ENCODE results near the gene CHTF8. TPM values are rescaled to one million over a fixed set of nuclear protein-coding genes. Genes with fewer than 3 reads are reported as not detected.

The CHTF8 gene
- polyA plus RNA-seq, 1 of the 3 experiments (the other 2 are of a cell fraction) = 83.0 TPM

DNA sequence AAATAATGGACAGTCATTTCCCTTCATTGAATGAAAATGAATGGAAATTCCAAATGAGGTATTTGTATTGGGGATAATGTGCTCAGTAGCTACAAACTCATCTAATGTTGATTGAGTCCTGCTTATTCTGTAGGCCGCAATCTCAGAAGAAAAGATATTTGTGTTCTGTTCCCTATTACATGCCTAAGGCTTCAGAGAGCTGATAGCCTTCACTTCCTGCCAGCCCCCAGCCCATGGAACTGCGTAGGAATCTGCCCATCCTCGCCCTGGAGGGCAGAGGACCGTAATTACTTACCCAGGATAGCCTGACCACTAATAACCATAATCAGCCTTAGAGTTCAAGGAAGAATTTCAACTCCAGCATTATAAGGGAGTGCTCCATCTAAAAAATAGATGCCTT lies 36.7 kb upstream of the CHTF8 start:
- TF ChIP-seq, protein P1, sequence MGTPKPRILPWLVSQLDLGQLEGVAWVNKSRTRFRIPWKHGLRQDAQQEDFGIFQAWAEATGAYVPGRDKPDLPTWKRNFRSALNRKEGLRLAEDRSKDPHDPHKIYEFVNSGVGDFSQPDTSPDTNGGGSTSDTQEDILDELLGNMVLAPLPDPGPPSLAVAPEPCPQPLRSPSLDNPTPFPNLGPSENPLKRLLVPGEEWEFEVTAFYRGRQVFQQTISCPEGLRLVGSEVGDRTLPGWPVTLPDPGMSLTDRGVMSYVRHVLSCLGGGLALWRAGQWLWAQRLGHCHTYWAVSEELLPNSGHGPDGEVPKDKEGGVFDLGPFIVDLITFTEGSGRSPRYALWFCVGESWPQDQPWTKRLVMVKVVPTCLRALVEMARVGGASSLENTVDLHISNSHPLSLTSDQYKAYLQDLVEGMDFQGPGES (IDR thresholded peaks at IDR 0.05; ENCODE audit: low read depth, low read length) = no peak
- TF ChIP-seq, protein P2, sequence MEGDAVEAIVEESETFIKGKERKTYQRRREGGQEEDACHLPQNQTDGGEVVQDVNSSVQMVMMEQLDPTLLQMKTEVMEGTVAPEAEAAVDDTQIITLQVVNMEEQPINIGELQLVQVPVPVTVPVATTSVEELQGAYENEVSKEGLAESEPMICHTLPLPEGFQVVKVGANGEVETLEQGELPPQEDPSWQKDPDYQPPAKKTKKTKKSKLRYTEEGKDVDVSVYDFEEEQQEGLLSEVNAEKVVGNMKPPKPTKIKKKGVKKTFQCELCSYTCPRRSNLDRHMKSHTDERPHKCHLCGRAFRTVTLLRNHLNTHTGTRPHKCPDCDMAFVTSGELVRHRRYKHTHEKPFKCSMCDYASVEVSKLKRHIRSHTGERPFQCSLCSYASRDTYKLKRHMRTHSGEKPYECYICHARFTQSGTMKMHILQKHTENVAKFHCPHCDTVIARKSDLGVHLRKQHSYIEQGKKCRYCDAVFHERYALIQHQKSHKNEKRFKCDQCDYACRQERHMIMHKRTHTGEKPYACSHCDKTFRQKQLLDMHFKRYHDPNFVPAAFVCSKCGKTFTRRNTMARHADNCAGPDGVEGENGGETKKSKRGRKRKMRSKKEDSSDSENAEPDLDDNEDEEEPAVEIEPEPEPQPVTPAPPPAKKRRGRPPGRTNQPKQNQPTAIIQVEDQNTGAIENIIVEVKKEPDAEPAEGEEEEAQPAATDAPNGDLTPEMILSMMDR (IDR thresholded peaks at IDR 0.05) = no peak
- TF ChIP-seq EP300 (IDR thresholded peaks at IDR 0.05; ENCODE audit: borderline replicate concordance in 1 of 2, low read depth in 1 of 2, low read length in 1 of 2) (no peak), TEAD4 (IDR thresholded peaks at IDR 0.05; ENCODE audit: borderline replicate concordance, insufficient read depth) (no peak), CHD2 (IDR thresholded peaks at IDR 0.05; ENCODE audit: low read length, partially characterized antibody) (no peak), NRF1 (IDR thresholded peaks at IDR 0.05; ENCODE audit: low read depth, low read length) (no peak), ELF1 (IDR thresholded peaks at IDR 0.05) (no peak), NFIC (IDR thresholded peaks at IDR 0.05; ENCODE audit: borderline replicate concordance) (no peak), RXRA (IDR thresholded peaks at IDR 0.05; ENCODE audit: borderline replicate concordance, low read depth) (no peak), TCF12 (IDR thresholded peaks at IDR 0.05) (no peak), SMC3 (IDR thresholded peaks at IDR 0.05; ENCODE audit: low read depth, low read length) (no peak), RAD21 (IDR thresholded peaks at IDR 0.05; ENCODE audit: low read length) (no peak), POLR2AphosphoS5 (IDR thresholded peaks at IDR 0.05; ENCODE audit: low read depth, low read length) (no peak)
- TF ChIP-seq, protein P3, sequence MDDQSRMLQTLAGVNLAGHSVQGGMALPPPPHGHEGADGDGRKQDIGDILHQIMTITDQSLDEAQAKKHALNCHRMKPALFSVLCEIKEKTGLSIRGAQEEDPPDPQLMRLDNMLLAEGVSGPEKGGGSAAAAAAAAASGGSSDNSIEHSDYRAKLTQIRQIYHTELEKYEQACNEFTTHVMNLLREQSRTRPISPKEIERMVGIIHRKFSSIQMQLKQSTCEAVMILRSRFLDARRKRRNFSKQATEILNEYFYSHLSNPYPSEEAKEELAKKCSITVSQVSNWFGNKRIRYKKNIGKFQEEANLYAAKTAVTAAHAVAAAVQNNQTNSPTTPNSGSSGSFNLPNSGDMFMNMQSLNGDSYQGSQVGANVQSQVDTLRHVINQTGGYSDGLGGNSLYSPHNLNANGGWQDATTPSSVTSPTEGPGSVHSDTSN (IDR thresholded peaks at IDR 0.05) = no peak
- TF ChIP-seq, protein P4, sequence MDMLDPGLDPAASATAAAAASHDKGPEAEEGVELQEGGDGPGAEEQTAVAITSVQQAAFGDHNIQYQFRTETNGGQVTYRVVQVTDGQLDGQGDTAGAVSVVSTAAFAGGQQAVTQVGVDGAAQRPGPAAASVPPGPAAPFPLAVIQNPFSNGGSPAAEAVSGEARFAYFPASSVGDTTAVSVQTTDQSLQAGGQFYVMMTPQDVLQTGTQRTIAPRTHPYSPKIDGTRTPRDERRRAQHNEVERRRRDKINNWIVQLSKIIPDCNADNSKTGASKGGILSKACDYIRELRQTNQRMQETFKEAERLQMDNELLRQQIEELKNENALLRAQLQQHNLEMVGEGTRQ (IDR thresholded peaks at IDR 0.05; ENCODE audit: borderline replicate concordance, low read depth, low read length) = no peak
- TF ChIP-seq, protein P5, sequence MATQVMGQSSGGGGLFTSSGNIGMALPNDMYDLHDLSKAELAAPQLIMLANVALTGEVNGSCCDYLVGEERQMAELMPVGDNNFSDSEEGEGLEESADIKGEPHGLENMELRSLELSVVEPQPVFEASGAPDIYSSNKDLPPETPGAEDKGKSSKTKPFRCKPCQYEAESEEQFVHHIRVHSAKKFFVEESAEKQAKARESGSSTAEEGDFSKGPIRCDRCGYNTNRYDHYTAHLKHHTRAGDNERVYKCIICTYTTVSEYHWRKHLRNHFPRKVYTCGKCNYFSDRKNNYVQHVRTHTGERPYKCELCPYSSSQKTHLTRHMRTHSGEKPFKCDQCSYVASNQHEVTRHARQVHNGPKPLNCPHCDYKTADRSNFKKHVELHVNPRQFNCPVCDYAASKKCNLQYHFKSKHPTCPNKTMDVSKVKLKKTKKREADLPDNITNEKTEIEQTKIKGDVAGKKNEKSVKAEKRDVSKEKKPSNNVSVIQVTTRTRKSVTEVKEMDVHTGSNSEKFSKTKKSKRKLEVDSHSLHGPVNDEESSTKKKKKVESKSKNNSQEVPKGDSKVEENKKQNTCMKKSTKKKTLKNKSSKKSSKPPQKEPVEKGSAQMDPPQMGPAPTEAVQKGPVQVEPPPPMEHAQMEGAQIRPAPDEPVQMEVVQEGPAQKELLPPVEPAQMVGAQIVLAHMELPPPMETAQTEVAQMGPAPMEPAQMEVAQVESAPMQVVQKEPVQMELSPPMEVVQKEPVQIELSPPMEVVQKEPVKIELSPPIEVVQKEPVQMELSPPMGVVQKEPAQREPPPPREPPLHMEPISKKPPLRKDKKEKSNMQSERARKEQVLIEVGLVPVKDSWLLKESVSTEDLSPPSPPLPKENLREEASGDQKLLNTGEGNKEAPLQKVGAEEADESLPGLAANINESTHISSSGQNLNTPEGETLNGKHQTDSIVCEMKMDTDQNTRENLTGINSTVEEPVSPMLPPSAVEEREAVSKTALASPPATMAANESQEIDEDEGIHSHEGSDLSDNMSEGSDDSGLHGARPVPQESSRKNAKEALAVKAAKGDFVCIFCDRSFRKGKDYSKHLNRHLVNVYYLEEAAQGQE (IDR thresholded peaks at IDR 0.05; ENCODE audit: low read depth, low read length) = no peak
- TF ChIP-seq, protein P6, sequence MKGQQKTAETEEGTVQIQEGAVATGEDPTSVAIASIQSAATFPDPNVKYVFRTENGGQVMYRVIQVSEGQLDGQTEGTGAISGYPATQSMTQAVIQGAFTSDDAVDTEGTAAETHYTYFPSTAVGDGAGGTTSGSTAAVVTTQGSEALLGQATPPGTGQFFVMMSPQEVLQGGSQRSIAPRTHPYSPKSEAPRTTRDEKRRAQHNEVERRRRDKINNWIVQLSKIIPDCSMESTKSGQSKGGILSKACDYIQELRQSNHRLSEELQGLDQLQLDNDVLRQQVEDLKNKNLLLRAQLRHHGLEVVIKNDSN (IDR thresholded peaks at IDR 0.05; ENCODE audit: borderline replicate concordance, low read depth) = no peak
- DNase-seq = no peak
- Histone ChIP-seq H4K20me1 (ENCODE audit: insufficient read depth) (peaks cover 11% of the 10 kb centered on the region; the same call in 1 of the 2 replicates), H3F3A (replicated peaks; ENCODE audit: insufficient read depth) (peaks cover 48% of the 10 kb centered on the region), H3K27me3 (ENCODE audit: insufficient read depth) (no peaks in the 10 kb centered on the region), H3K4me3 (ENCODE audit: low read depth in 2 of 2, low read length in 1 of 2) (no peak overlapping the region), H3K27ac (ENCODE audit: low read depth in 2 of 2, low read length in 1 of 2) (no peak overlapping the region), H3K9ac (no peak overlapping the region), H3K9me3 (no peaks in the 10 kb centered on the region), H3K9me2 (no peaks in the 10 kb centered on the region), H2AFZ (ENCODE audit: low read depth) (no peak overlapping the region), H3K36me3 (replicated peaks in 1 of 2; ENCODE audit: control insufficient read depth in 1 of 2, insufficient read depth in 2 of 2, low read length in 1 of 2) (peaks cover 31 to 46% of the 10 kb centered on the region in 2 experiments), H3K79me2 (ENCODE audit: insufficient read depth) (no peaks in the 10 kb centered on the region), H3K4me2 (no peak overlapping the region), H3K4me1 (ENCODE audit: control insufficient read depth in 1 of 2, insufficient read depth in 2 of 2, low read depth in 1 of 2, low read length in 1 of 2) (peaks cover 2 to 32% of the 10 kb centered on the region in 2 experiments; a peak in 3 of 4 replicates)
- POLR2A ChIA-PET = no interaction called here
- 96% methylated on average over 4 of the region's 4 CpGs for WGBS (ENCODE audit: low lambda C conversion rate)
- CTCF ChIA-PET = interaction anchor here (1.1 to 2.0 kb wide), 4 partner anchors 10 to 45 kb away, joined by 3 to 6 read pairs (median 4); no protein-coding TSS in a partner anchor

Measured in SK-N-SH (cell line).